ENCODE data around the gene ITSN1. TPM values are rescaled to one million over a fixed set of nuclear protein-coding genes. Genes with fewer than 3 reads are reported as not detected.
"Not testable (repeated sequence)": the region's sequence is repeated elsewhere in the genome, so short reads cannot be mapped to it uniquely, and the experiment has no call there.

ITSN1 gene
- polyA plus RNA-seq, 3 donors = 41.7 to 57.8 (median 52.6) TPM

- DNase-seq = no peak
Observed at GRCh38 chr21:33762803-33763581, 120.7 kb downstream of the ITSN1 start.

- DNase-seq = no peak
Observed at GRCh38 chr21:33763582-33763899, 121.2 kb downstream of the ITSN1 start.

GRCh38 chr21:33767236-33767635 is 124.9 kb downstream of the ITSN1 start:
- DNase-seq = no peak

GRCh38 chr21:33767960-33768359 is 125.7 kb downstream of the ITSN1 start:
- no peak for DNase-seq

- DNase-seq = no peak
Observed at GRCh38 chr21:33769057-33769456, 126.8 kb downstream of the ITSN1 start.

- DNase-seq = no peak
Observed at GRCh38 chr21:33770542-33770941, 128.2 kb downstream of the ITSN1 start.

- DNase-seq = no peak
Observed at GRCh38 chr21:33771976-33772375, 129.7 kb downstream of the ITSN1 start.

GRCh38 chr21:33774551-33774950 is 132.2 kb downstream of the ITSN1 start:
- DNase-seq = no peak

- DNase-seq = no peak
Observed at GRCh38 chr21:33775100-33775828, 133.0 kb downstream of the ITSN1 start.

- DNase-seq = no peak
Observed at GRCh38 chr21:33780631-33781030, 138.3 kb downstream of the ITSN1 start.

GRCh38 chr21:33781121-33781520 is 138.8 kb downstream of the ITSN1 start:
- DNase-seq = no peak

- no peak for DNase-seq
Observed at GRCh38 chr21:33783187-33783979, 141.1 kb downstream of the ITSN1 start.

- no peak for DNase-seq
Observed at GRCh38 chr21:33787431-33787830, 145.1 kb downstream of the ITSN1 start.

GRCh38 chr21:33788438-33788837 is 146.1 kb downstream of the ITSN1 start:
- not testable (repeated sequence) for DNase-seq

GRCh38 chr21:33789697-33790096 is 147.4 kb downstream of the ITSN1 start:
- DNase-seq = no peak

- DNase-seq = no peak
Observed at GRCh38 chr21:33791073-33791472, 148.8 kb downstream of the ITSN1 start.

- DNase-seq = no peak
Observed at GRCh38 chr21:33794596-33794995, 152.3 kb downstream of the ITSN1 start.

- DNase-seq = no peak
Observed at GRCh38 chr21:33797565-33797964, 155.3 kb downstream of the ITSN1 start.

GRCh38 chr21:33799378-33800090 is 157.2 kb downstream of the ITSN1 start:
- no peak for DNase-seq

- DNase-seq = no peak
Observed at GRCh38 chr21:33800753-33801423, 158.6 kb downstream of the ITSN1 start.
